H1 (cell line): ENCODE measurements around the gene GLYATL3. TPM values are rescaled to one million over a fixed set of nuclear protein-coding genes. Genes with fewer than 3 reads are reported as not detected.

Experiments
- CTBP2 ChIP-seq: IDR thresholded peaks from 2 replicates; pipeline ENCODE4 v1.7.0; 2011; ENCODE audit warnings: borderline replicate concordance, mild to moderate bottlenecking, moderate library complexity, mixed read lengths, low read length; ENCODE audit not compliant: insufficient read depth, insufficient read length
- HDAC6 ChIP-seq: IDR thresholded peaks from one replicate; pipeline ENCODE4 v1.7.1; 2012; ENCODE audit warnings: low read depth, mild to moderate bottlenecking, inconsistent platforms, low read length, moderate library complexity
- KDM4A ChIP-seq: IDR thresholded peaks from one replicate; pipeline ENCODE4 v1.7.1; 2012; ENCODE audit warnings: low read depth, mild to moderate bottlenecking, moderate library complexity, low read length, inconsistent platforms; ENCODE audit not compliant: severe bottlenecking
- MAFK ChIP-seq: IDR thresholded peaks from 2 replicates; pipeline ENCODE4 v1.6.1; 2012; ENCODE audit warnings: low read depth, mild to moderate bottlenecking, improper control_type of control experiment, low read length
- SIRT6 ChIP-seq: IDR thresholded peaks from one replicate; pipeline ENCODE4 v1.7.1; 2012; ENCODE audit warnings: low read length, inconsistent platforms
- TCF12 ChIP-seq: IDR thresholded peaks from 2 replicates; pipeline ENCODE4 v1.6.1; 2011; ENCODE audit warnings: low read depth, mild to moderate bottlenecking, low read length
- polyA plus RNA-seq, 7 experiments: library from polyadenylated mRNA; depleted of rRNA in 3 of 7; stranded (reverse) in 5 of 7; unstranded in 2 of 7; fragments of >200 nt in 5 of 7; fragments of 200-250 nt in 2 of 7; gene quantifications; 1 replicate in 5 of 7; 2 replicates in 1 of 7; 4 replicates in 1 of 7; pipeline versions ENCODE4 v1.2.1 to v1.2.3, GENCODE V29; 2011 to 2013; ENCODE audit warnings: missing spikeins in 2 of 7, mixed read lengths in 2 of 7
- total RNA-seq: library from RNA; stranded (reverse); fragmentation: NEBNext Ultra II Directional; extraction: Animal tissue kit (Norgen Biotek cat#: 25700); gene quantifications from 2 replicates; pipeline ENCODE4 v1.2.1, GENCODE V29; 2021

GLYATL3 gene
- total and polyA plus RNA-seq, 2 of the 8 experiments (the other 6 are each of a cell fraction or from before 2014, with no cell fraction given) = not detected

GRCh38 chr6:49552596-49552995, 52.9 kb downstream of the GLYATL3 start (continued):
- TF ChIP-seq HDAC6 (no peak), SIRT6 (no peak), TCF12 (no peak), CTBP2 (no peak), MAFK (no peak), KDM4A (no peak)
